Testis (tissue), 2 donors: ENCODE data around the gene RBMY1J.
"Not testable (repeated sequence)": the region's sequence is repeated elsewhere in the genome, so short reads cannot be mapped to it uniquely, and the experiment has no call there.

Experiments used
- CTCF ChIP-seq, 3 experiments: fragments of 450-650 bp in 2 of 3; fragments of 200-600 bp in 1 of 3; sonication (generic) in 1 of 3; IDR thresholded peaks; one replicate each; pipeline ENCODE4 v1.5.1; 2016 to 2019; ENCODE audit warnings: antibody characterized with exemption in 3 of 3, mild to moderate bottlenecking in 2 of 3, moderate library complexity in 1 of 3
- POLR2A ChIP-seq: fragments of 450-650 bp; IDR thresholded peaks from one replicate; pipeline ENCODE4 v1.6.1; 2017; ENCODE audit warnings: antibody characterized with exemption, mild to moderate bottlenecking, moderate library complexity

GRCh38 chrY:22455522-22455921, 52.3 kb downstream of the RBMY1J start:
- not testable (repeated sequence) for TF ChIP-seq CTCF (IDR thresholded peaks at IDR 0.05); POLR2A
